BE2C (cell line): ENCODE data around the gene PHKB.

Source experiments
- DNase-seq: peaks from one replicate; pipeline ENCODE4 v3.0.0-alpha.2; 2020
- H3K27me3 ChIP-seq: fragments of 250-450 bp; sonication (Bioruptor Pico); 2 replicates; pipeline ENCODE4 v1.5.1; 2020; ENCODE audit warnings: mild to moderate bottlenecking
- H3K36me3 ChIP-seq: fragments of 250-450 bp; sonication (Bioruptor Pico); 2 replicates; pipeline ENCODE4 v1.5.1; 2020; ENCODE audit warnings: mild to moderate bottlenecking
- H3K4me1 ChIP-seq: fragments of 250-450 bp; sonication (Bioruptor Pico); 2 replicates; pipeline ENCODE4 v1.5.1; 2020
- H3K4me3 ChIP-seq: 2 replicates; pipeline ENCODE4 v1.5.1; 2011; ENCODE audit warnings: low read depth, low read length
- H3K9me3 ChIP-seq: fragments of 250-450 bp; sonication (Bioruptor Pico); 2 replicates; pipeline ENCODE4 v1.5.1; 2020
- TF ChIP-seq, protein P1 (sequence below): IDR thresholded peaks from 2 replicates; pipeline ENCODE4 v1.5.1; 2012; ENCODE audit warnings: mild to moderate bottlenecking, low read depth, low read length

PHKB gene

DNA sequence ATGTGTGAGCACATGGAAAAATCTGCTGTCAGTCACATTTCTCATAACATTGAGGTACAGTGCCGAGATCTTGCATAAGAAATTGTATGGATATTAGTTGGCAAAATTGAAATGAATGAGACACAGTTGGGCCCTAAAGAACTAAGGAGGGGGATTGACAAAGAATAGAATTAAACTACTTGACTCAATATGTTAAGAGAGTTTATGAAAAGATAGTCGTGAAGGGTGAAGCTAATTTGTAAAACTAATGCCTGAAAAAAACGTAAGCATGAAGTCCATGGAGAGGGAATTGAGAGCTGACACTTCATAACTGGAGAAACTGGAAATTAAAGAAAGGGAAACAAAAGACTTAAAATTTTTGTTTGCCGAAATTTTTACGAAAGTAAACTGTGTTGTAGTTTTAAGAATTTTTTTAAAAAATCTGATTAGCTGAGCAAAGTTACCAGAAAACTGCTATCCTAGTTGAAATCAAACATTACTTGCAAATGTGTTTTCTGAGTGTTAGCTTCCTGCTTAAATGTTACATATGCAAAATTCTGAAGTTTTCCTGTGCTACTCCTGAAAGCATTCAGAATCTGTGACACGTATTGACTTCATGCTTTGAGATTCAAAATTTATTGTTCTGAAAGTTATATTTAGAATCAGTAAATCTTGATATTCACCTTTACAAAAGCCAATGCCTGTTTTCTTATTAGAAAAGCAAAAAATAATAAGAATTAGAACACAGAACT lies 239.9 kb downstream of the PHKB start:
- DNase-seq = no peak

GRCh38 chr16:47705266-47705665 lies 244.1 kb downstream of the PHKB start:
- Histone ChIP-seq H3K9me3 (no peaks in the 10 kb centered on the region), H3K36me3 (no peaks in the 10 kb centered on the region), H3K27me3 (no peaks in the 10 kb centered on the region), H3K4me3 (no peak overlapping the region), H3K4me1 (no peaks in the 10 kb centered on the region)
- no peak for DNase-seq
- TF ChIP-seq, protein P1, sequence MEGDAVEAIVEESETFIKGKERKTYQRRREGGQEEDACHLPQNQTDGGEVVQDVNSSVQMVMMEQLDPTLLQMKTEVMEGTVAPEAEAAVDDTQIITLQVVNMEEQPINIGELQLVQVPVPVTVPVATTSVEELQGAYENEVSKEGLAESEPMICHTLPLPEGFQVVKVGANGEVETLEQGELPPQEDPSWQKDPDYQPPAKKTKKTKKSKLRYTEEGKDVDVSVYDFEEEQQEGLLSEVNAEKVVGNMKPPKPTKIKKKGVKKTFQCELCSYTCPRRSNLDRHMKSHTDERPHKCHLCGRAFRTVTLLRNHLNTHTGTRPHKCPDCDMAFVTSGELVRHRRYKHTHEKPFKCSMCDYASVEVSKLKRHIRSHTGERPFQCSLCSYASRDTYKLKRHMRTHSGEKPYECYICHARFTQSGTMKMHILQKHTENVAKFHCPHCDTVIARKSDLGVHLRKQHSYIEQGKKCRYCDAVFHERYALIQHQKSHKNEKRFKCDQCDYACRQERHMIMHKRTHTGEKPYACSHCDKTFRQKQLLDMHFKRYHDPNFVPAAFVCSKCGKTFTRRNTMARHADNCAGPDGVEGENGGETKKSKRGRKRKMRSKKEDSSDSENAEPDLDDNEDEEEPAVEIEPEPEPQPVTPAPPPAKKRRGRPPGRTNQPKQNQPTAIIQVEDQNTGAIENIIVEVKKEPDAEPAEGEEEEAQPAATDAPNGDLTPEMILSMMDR = no peak

More for the DNA sequence above, 239.9 kb downstream of the PHKB start:
- H3K4me3 ChIP-seq = no peak overlapping the region
- TF ChIP-seq, protein P1 = no peak
- no peaks in the 10 kb centered on the region for H3K4me1 ChIP-seq
- no peaks in the 10 kb centered on the region for H3K27me3 ChIP-seq
- no peaks in the 10 kb centered on the region for H3K36me3 ChIP-seq
- H3K9me3 ChIP-seq = no peaks in the 10 kb centered on the region

DNA sequence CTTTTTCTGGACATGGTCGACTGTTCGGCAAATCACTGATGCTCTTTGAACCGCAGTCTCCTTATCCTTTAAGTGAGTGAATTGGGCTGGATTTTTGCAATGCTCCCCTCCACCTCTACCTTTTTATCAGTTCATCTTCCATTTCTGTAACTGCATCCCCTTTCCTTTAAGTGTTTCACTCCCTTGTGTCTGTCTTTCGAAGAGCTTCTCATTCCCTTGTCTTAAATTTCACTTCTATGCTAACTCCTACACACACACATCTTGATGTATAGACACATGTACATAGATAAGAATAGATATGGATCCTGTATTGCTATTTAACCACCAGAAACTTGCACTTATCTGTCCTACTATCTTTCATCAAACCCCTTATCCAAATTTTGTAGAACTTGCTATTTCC lies 250.7 kb downstream of the PHKB start:
- no peak overlapping the region for H3K4me3 ChIP-seq
- TF ChIP-seq, protein P1 = no peak
- no peak for DNase-seq
- no peaks in the 10 kb centered on the region for H3K27me3 ChIP-seq
- no peaks in the 10 kb centered on the region for H3K9me3 ChIP-seq
- no peaks in the 10 kb centered on the region for H3K4me1 ChIP-seq
- H3K36me3 ChIP-seq = no peaks in the 10 kb centered on the region

GRCh38 chr16:47712276-47713224 lies 251.4 kb downstream of the PHKB start:
- H3K4me3 ChIP-seq = no peak overlapping the region
- H3K4me1 ChIP-seq = no peaks in the 10 kb centered on the region
- H3K27me3 ChIP-seq = no peaks in the 10 kb centered on the region
- TF ChIP-seq, protein P1 = no peak
- peak; percentile 17 for DNase-seq
- H3K9me3 ChIP-seq = no peaks in the 10 kb centered on the region
- H3K36me3 ChIP-seq = no peaks in the 10 kb centered on the region

DNA sequence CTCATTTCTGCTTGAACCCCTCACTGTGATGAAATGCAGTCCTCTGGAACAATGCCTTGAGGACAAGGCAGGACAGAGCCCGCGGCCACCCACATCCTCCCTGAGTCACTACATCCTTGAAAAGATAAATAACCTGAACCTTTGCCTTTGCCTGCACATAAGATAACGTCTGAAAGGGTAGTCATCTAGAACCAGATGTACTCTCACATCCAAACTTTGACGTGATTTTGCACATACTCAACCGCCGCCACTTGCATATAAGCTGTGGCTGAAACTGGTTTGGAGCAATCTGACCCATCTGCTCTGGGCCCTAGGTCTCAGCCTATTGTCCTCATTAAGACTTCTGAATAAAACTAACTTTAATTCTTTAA lies 252.1 kb downstream of the PHKB start:
- DNase-seq = peak; percentile 13
- Histone ChIP-seq H3K4me1 (no peaks in the 10 kb centered on the region), H3K36me3 (no peaks in the 10 kb centered on the region), H3K27me3 (no peaks in the 10 kb centered on the region), H3K4me3 (no peak overlapping the region), H3K9me3 (no peaks in the 10 kb centered on the region)
- TF ChIP-seq, protein P1 = no peak
